ENCODE results near the gene FCN3. TPM values are rescaled to one million over a fixed set of nuclear protein-coding genes. Genes with fewer than 3 reads are reported as not detected.
A peak's percentile ranks its signal among the peaks of the same experiment; 100 is the strongest.

The FCN3 gene
- total and polyA plus RNA-seq, 9 of the 15 experiments (the other 6 are each of a cell fraction or from before 2014, with no cell fraction given) = 0.49 TPM; not detected in 8

DNA sequence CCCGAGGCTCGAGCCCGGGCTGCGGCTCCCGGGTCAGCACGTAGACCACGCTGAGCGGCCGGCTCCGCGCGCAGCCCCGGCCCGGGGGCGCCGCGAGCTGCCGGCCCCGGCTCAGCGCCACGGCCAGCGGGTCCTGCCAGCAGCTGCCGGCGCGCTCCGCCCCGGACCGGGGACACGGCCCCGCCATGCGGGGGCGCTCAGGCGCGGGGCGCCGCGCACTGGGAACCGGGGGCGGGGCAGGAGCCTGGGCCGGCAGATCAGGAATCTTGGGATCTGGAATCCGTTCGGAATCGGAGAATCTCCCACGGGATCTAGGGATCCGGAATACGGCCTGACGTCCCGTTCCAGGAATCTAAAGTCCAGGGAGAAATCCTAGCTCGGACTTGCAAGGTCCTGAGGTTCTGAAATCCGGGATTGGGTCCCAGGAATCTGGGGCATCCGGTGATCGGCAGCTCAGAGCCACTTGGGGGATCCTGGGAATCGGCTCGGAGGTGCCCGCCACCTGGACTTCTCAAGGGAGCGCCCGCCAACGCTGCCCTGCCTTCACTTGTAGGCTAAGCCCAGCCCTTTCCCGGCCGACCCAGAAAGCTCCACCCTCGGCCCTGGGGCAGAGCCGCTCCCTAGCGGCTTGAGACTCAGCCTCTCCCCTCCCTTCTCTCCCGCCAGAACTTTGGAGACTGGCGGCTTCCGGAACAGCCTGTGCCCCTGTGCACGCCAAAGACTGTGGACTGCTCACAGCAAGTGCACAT lies 8.0 kb downstream of the FCN3 start, which contains the start of gene MAP3K6 (continued):
- TF ChIP-seq NR2F6 (CRISPR knock-in tag; IDR thresholded peaks at IDR 0.05) (no peak), NONO (IDR thresholded peaks at IDR 0.05; ENCODE audit: low read depth in 2 of 2, low read length in 1 of 2) (peak in 1 of 2 experiments; percentile 96; a peak in 2 of 4 replicates), TAF1 (IDR thresholded peaks at IDR 0.05; ENCODE audit: control insufficient read depth, extremely low read depth, insufficient read depth, low read length, severe bottlenecking) (peak; percentile 44), TCF7 (IDR thresholded peaks at IDR 0.05; ENCODE audit: borderline replicate concordance) (0 out of 2 replicates have a peak, but pooled peaks have one; percentile 42), TOE1 (IDR thresholded peaks at IDR 0.05; ENCODE audit: borderline replicate concordance) (peak; percentile 28; the same call in 1 of the 2 replicates), TOE1 (CRISPR knock-in tag; IDR thresholded peaks at IDR 0.05; ENCODE audit: borderline replicate concordance, low read depth) (no peak), SP2 (IDR thresholded peaks at IDR 0.05; ENCODE audit: extremely low read depth, low read depth, low read length, poor library complexity, severe bottlenecking) (no peak), C11orf30 (IDR thresholded peaks at IDR 0.05; ENCODE audit: low read depth) (no peak), RBFOX2 (IDR thresholded peaks at IDR 0.05; ENCODE audit: low read depth, low read length) (peak; percentile 75), MTA3 (IDR thresholded peaks at IDR 0.05; ENCODE audit: borderline replicate concordance) (peak; percentile 54; the same call in 1 of the 2 replicates), MYC (IDR thresholded peaks at IDR 0.05; ENCODE audit: low read depth, low read length) (peak; percentile 84), MYC (CRISPR knock-in tag; IDR thresholded peaks at IDR 0.05; ENCODE audit: borderline replicate concordance, low read depth) (peak; percentile 42; the same call in 1 of the 2 replicates), ZNF217 (CRISPR knock-in tag; IDR thresholded peaks at IDR 0.05) (no peak), TBP (optimal IDR thresholded peaks at IDR 0.05; ENCODE audit: low read depth, low read length) (peak; percentile 60), BMI1 (IDR thresholded peaks at IDR 0.05; ENCODE audit: low read length) (no peak), BRCA1 (IDR thresholded peaks at IDR 0.05) (no peak), BRCA1 (CRISPR knock-in tag; IDR thresholded peaks at IDR 0.05) (no peak), BRD9 (IDR thresholded peaks at IDR 0.05; ENCODE audit: low read depth, partially characterized antibody) (peak; percentile 57)
- TF ChIP-seq, protein P1, sequence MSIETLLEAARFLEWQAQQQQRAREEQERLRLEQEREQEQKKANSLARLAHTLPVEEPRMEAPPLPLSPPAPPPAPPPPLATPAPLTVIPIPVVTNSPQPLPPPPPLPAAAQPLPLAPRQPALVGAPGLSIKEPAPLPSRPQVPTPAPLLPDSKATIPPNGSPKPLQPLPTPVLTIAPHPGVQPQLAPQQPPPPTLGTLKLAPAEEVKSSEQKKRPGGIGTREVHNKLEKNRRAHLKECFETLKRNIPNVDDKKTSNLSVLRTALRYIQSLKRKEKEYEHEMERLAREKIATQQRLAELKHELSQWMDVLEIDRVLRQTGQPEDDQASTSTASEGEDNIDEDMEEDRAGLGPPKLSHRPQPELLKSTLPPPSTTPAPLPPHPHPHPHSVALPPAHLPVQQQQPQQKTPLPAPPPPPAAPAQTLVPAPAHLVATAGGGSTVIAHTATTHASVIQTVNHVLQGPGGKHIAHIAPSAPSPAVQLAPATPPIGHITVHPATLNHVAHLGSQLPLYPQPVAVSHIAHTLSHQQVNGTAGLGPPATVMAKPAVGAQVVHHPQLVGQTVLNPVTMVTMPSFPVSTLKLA (conservative IDR thresholded peaks at IDR 0.05) = peak in 1 of 2 experiments; percentile 10; a peak in 1 of 4 replicates
- TF ChIP-seq, protein P2, sequence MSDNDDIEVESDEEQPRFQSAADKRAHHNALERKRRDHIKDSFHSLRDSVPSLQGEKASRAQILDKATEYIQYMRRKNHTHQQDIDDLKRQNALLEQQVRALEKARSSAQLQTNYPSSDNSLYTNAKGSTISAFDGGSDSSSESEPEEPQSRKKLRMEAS (CRISPR knock-in tag; IDR thresholded peaks at IDR 0.05) = peak; percentile 48
- TF ChIP-seq, protein P3, sequence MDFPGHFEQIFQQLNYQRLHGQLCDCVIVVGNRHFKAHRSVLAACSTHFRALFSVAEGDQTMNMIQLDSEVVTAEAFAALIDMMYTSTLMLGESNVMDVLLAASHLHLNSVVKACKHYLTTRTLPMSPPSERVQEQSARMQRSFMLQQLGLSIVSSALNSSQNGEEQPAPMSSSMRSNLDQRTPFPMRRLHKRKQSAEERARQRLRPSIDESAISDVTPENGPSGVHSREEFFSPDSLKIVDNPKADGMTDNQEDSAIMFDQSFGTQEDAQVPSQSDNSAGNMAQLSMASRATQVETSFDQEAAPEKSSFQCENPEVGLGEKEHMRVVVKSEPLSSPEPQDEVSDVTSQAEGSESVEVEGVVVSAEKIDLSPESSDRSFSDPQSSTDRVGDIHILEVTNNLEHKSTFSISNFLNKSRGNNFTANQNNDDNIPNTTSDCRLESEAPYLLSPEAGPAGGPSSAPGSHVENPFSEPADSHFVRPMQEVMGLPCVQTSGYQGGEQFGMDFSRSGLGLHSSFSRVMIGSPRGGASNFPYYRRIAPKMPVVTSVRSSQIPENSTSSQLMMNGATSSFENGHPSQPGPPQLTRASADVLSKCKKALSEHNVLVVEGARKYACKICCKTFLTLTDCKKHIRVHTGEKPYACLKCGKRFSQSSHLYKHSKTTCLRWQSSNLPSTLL (IDR thresholded peaks at IDR 0.05) = peak; percentile 46; the same call in 1 of the 2 replicates
- TF ChIP-seq, protein P4, sequence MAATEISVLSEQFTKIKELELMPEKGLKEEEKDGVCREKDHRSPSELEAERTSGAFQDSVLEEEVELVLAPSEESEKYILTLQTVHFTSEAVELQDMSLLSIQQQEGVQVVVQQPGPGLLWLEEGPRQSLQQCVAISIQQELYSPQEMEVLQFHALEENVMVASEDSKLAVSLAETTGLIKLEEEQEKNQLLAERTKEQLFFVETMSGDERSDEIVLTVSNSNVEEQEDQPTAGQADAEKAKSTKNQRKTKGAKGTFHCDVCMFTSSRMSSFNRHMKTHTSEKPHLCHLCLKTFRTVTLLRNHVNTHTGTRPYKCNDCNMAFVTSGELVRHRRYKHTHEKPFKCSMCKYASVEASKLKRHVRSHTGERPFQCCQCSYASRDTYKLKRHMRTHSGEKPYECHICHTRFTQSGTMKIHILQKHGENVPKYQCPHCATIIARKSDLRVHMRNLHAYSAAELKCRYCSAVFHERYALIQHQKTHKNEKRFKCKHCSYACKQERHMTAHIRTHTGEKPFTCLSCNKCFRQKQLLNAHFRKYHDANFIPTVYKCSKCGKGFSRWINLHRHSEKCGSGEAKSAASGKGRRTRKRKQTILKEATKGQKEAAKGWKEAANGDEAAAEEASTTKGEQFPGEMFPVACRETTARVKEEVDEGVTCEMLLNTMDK (IDR thresholded peaks at IDR 0.05; ENCODE audit: borderline replicate concordance, insufficient read depth, low read depth, low read length, poor library complexity, severe bottlenecking) = peak; percentile 99
